GM10248 (cell line): ENCODE results near the gene DSN1.

ENCODE experiments used
- CTCF ChIA-PET: fragments of 300-600 bp; sonication (Branson Sonifier 250); formaldehyde crosslinking; extraction: SDS; loops from one replicate; lab custom pipeline; 2021; ENCODE audit warnings: antibody characterized with exemption; lab: Yijun Ruan, JAX
- POLR2A ChIA-PET: fragments of 350-650 bp; sonication (Branson Sonifier 250); formaldehyde crosslinking; extraction: SDS; loops from one replicate; lab custom pipeline; 2020; ENCODE audit warnings: antibody characterized with exemption; lab: Yijun Ruan, JAX
- DNase-seq: peaks from one replicate; pipeline ENCODE4 v3.0.0; 2012; ENCODE audit errors: extremely low spot score
- CTCF ChIP-seq: IDR thresholded peaks from 2 replicates; pipeline ENCODE4 v1.5.1; 2012; ENCODE audit warnings: mild to moderate bottlenecking, low read depth; ENCODE audit errors: extremely low read depth, missing control alignments, control extremely low read depth

Gene DSN1

GRCh38 chr20:36728986-36729385, 44.6 kb downstream of the DSN1 start:
- peak; percentile 37 for DNase-seq
- no peak for TF ChIP-seq CTCF
- POLR2A ChIA-PET = no interaction called here
- CTCF ChIA-PET = interaction anchor here (0.6 to 2.5 kb wide), 4 partner anchors 45 to 512 kb away, joined by 3 to 7 read pairs (median 4); partner anchors contain the start of gene DSN1

- ChIA-PET CTCF (interaction anchor here (0.6 to 1.0 kb wide), 3 partner anchors 28 to 1636 kb away, joined by 3 to 5 read pairs (median 3); no protein-coding TSS in a partner anchor), POLR2A (no interaction called here)
- no peak for DNase-seq
- no peak for TF ChIP-seq CTCF
These were observed 47.4 kb downstream of the DSN1 start for GRCh38 chr20:36726168-36726567.

- POLR2A ChIA-PET = no interaction called here
- no peak for DNase-seq
- no peak for TF ChIP-seq CTCF
- CTCF ChIA-PET = interaction anchor here (1.6 kb wide), 1 partner anchor 166 kb away, joined by 4 read pairs; no protein-coding TSS in a partner anchor
These were observed 53.1 kb downstream of the DSN1 start for GRCh38 chr20:36720510-36720909.

GRCh38 chr20:36717657-36718056, 55.9 kb downstream of the DSN1 start:
- peak; percentile 28 for TF ChIP-seq CTCF
- ChIA-PET CTCF (interaction anchor here (1.0 to 2.3 kb wide), 11 partner anchors 16 to 204 kb away, joined by 3 to 6 read pairs (median 3); partner anchors contain the start of gene NDRG3), POLR2A (no interaction called here)
- DNase-seq = no peak

GRCh38 chr20:36717021-36717420, 56.5 kb downstream of the DSN1 start:
- no peak for TF ChIP-seq CTCF
- ChIA-PET POLR2A (no interaction called here), CTCF (interaction anchor here (1.2 to 2.3 kb wide), 8 partner anchors 16 to 203 kb away, joined by 3 to 6 read pairs (median 4); no protein-coding TSS in a partner anchor)
- DNase-seq = no peak

- TF ChIP-seq CTCF = no peak
- no peak for DNase-seq
- ChIA-PET CTCF (interaction anchor here (1.1 to 1.6 kb wide), 2 partner anchors 11 to 24 kb away, joined by 4 read pairs; no protein-coding TSS in a partner anchor), POLR2A (no interaction called here)
These were observed 60.8 kb downstream of the DSN1 start for GRCh38 chr20:36712775-36713174.
